Activated B cell treated with CpG ODN at 0.5 μM for 24 hours (primary cell): ENCODE measurements around the gene ASB1. TPM values are rescaled to one million over a fixed set of nuclear protein-coding genes. Genes with fewer than 3 reads are reported as not detected.

Experiments used
- ATAC-seq: fragments of 200-7000 bp; cut with Tn5 transposase; one replicate; pipeline ENCODE4 v1.10.0; 2021; ENCODE audit warnings: low read depth, mild to moderate bottlenecking, moderate library complexity
- CTCF ChIA-PET: fragments of 350-600 bp; sonication (Branson Sonifier 250); formaldehyde crosslinking; loops from one replicate; lab custom pipeline; 2021; ENCODE audit warnings: antibody characterized with exemption; lab: Charles Lee
- POLR2A ChIA-PET: fragments of 350-600 bp; sonication (Branson Sonifier 250); formaldehyde crosslinking; loops from one replicate; lab custom pipeline; 2021; ENCODE audit warnings: antibody characterized with exemption; lab: Charles Lee
- DNase-seq: peaks from one replicate; pipeline ENCODE4 v3.0.0; 2022
- H3K27ac Mint-ChIP-seq: one replicate; pipeline ENCODE4 v1.8.0; 2020; ENCODE audit warnings: mixed read lengths
- H3K27me3 Mint-ChIP-seq: one replicate; pipeline ENCODE4 v1.8.0; 2021; ENCODE audit warnings: mixed read lengths
- H3K36me3 Mint-ChIP-seq: one replicate; pipeline ENCODE4 v1.8.0; 2021; ENCODE audit warnings: low read depth, mixed read lengths
- H3K4me1 Mint-ChIP-seq: one replicate; pipeline ENCODE4 v1.8.0; 2021; ENCODE audit warnings: mixed read lengths
- H3K4me3 Mint-ChIP-seq: one replicate; pipeline ENCODE4 v1.8.0; 2020; ENCODE audit warnings: mild to moderate bottlenecking, mixed read lengths
- H3K9me3 Mint-ChIP-seq: one replicate; pipeline ENCODE4 v1.8.0; 2020; ENCODE audit warnings: mixed read lengths
- CTCF ChIP-seq: fragments of 200-600 bp; IDR thresholded peaks from one replicate; pipeline ENCODE4 v1.8.0; 2022; ENCODE audit warnings: antibody characterized with exemption, mild to moderate bottlenecking
- intact Hi-C: fragments of 100-400 bp; cut with micrococcal nuclease; formaldehyde crosslinking; loops from one replicate; pipeline ENCODE4 v1.15.1; 2024
- total RNA-seq: library from RNA; stranded (reverse); gene quantifications from 2 replicates; pipeline ENCODE4 v1.2.3, GENCODE V29; 2022

Gene ASB1
- total RNA-seq, 1 donor from 2014 or later, result 49.8 TPM

GRCh38 chr2:238397356-238397755, 29.4 kb upstream of the ASB1 start:
- no peak for ATAC-seq
- Mint-ChIP-seq H3K4me1 (no peaks in the 10 kb centered on the region), H3K36me3 (peaks cover 19% of the 10 kb centered on the region), H3K4me3 (no peak overlapping the region), H3K27me3 (no peaks in the 10 kb centered on the region), H3K27ac (no peak overlapping the region), H3K9me3 (no peaks in the 10 kb centered on the region)
- CTCF ChIA-PET, result no interaction called here
- intact Hi-C loops, result no loop called here
- TF ChIP-seq CTCF, result no peak
- POLR2A ChIA-PET, result no interaction called here
- DNase-seq, result no peak

GRCh38 chr2:238398577-238398976, 28.1 kb upstream of the ASB1 start:
- Mint-ChIP-seq H3K27me3 (no peaks in the 10 kb centered on the region), H3K27ac (no peak overlapping the region), H3K36me3 (peaks cover 19% of the 10 kb centered on the region), H3K4me1 (no peaks in the 10 kb centered on the region), H3K9me3 (no peaks in the 10 kb centered on the region), H3K4me3 (no peak overlapping the region)
- intact Hi-C loops, result no loop called here
- DNase-seq (no peak), ATAC-seq (no peak)
- CTCF ChIA-PET, result no interaction called here
- POLR2A ChIA-PET, result no interaction called here
- TF ChIP-seq CTCF, result no peak

GRCh38 chr2:238399094-238399493, 27.6 kb upstream of the ASB1 start:
- H3K4me3 Mint-ChIP-seq, result no peak overlapping the region
- no peaks in the 10 kb centered on the region for H3K9me3 Mint-ChIP-seq
- H3K27me3 Mint-ChIP-seq, result no peaks in the 10 kb centered on the region
- ChIA-PET CTCF (no interaction called here), POLR2A (no interaction called here)
- no peak overlapping the region for H3K27ac Mint-ChIP-seq
- ATAC-seq (no peak), DNase-seq (no peak)
- TF ChIP-seq CTCF, result no peak
- intact Hi-C loops, result no loop called here
- H3K36me3 Mint-ChIP-seq, result peaks cover 19% of the 10 kb centered on the region
- H3K4me1 Mint-ChIP-seq, result no peaks in the 10 kb centered on the region

- H3K4me1 Mint-ChIP-seq, result no peaks in the 10 kb centered on the region
- peaks cover 19% of the 10 kb centered on the region for H3K36me3 Mint-ChIP-seq
- intact Hi-C loops, result no loop called here
- no peak overlapping the region for H3K4me3 Mint-ChIP-seq
- no peaks in the 10 kb centered on the region for H3K9me3 Mint-ChIP-seq
- ATAC-seq (no peak), DNase-seq (no peak)
- CTCF ChIA-PET, result no interaction called here
- no peaks in the 10 kb centered on the region for H3K27me3 Mint-ChIP-seq
- no peak for TF ChIP-seq CTCF
- H3K27ac Mint-ChIP-seq, result no peak overlapping the region
- POLR2A ChIA-PET, result no interaction called here
Measured at GRCh38 chr2:238401551-238401950, 25.2 kb upstream of the ASB1 start.

- no peak for TF ChIP-seq CTCF
- CTCF ChIA-PET, result no interaction called here
- DNase-seq (no peak), ATAC-seq (no peak)
- Mint-ChIP-seq H3K9me3 (no peaks in the 10 kb centered on the region), H3K4me3 (no peak overlapping the region), H3K27me3 (no peaks in the 10 kb centered on the region), H3K27ac (no peak overlapping the region), H3K36me3 (peaks cover 16% of the 10 kb centered on the region), H3K4me1 (no peaks in the 10 kb centered on the region)
- POLR2A ChIA-PET, result no interaction called here
- intact Hi-C loops, result no loop called here
Measured at GRCh38 chr2:238403632-238404405, 22.9 kb upstream of the ASB1 start.
